MCF 10A (cell line): Measurements from ENCODE around the gene MYRIP. TPM values are rescaled to one million over a fixed set of nuclear protein-coding genes. Genes with fewer than 3 reads are reported as not detected.
"Not testable (repeated sequence)": the region's sequence is repeated elsewhere in the genome, so short reads cannot be mapped to it uniquely, and the experiment has no call there.

Experiments
- BruUV-seq: library from RNA; stranded (reverse); fragments of 400-500 nt; replicated peaks from 2 replicates; lab custom pipeline; 2021; lab: Mats Ljungman, UMichigan
- CTCF ChIA-PET: fragments of 300-600 bp; sonication (Branson Sonifier 250); formaldehyde crosslinking; extraction: SDS; loops from one replicate; lab custom pipeline; 2021; ENCODE audit warnings: antibody characterized with exemption, inconsistent platforms; lab: Yijun Ruan, JAX
- POLR2A ChIA-PET: fragments of 300-600, 350-650 bp; sonication (Branson Sonifier 250); formaldehyde crosslinking; extraction: SDS; loops from one replicate; lab custom pipeline; 2020; ENCODE audit warnings: antibody characterized with exemption, inconsistent platforms; lab: Yijun Ruan, JAX
- DNase-seq: peaks from one replicate; pipeline ENCODE4 v3.0.0-alpha.2; 2018; ENCODE audit not compliant: unreplicated experiment
- H3K27ac Mint-ChIP-seq: one replicate; pipeline ENCODE4 v1.8.0; 2022; ENCODE audit warnings: mild to moderate bottlenecking, low read depth, mixed read lengths; ENCODE audit not compliant: unreplicated experiment
- H3K27me3 Mint-ChIP-seq: one replicate; pipeline ENCODE4 v1.8.0; 2022; ENCODE audit warnings: mixed read lengths; ENCODE audit not compliant: insufficient read depth, unreplicated experiment
- H3K36me3 Mint-ChIP-seq: one replicate; pipeline ENCODE4 v1.8.0; 2022; ENCODE audit warnings: mild to moderate bottlenecking, moderate library complexity, mixed read lengths; ENCODE audit not compliant: insufficient read depth, unreplicated experiment
- H3K4me1 Mint-ChIP-seq: one replicate; pipeline ENCODE4 v1.8.0; 2022; ENCODE audit warnings: mixed read lengths; ENCODE audit not compliant: insufficient read depth, unreplicated experiment
- H3K4me3 Mint-ChIP-seq: one replicate; pipeline ENCODE4 v1.8.0; 2022; ENCODE audit warnings: mild to moderate bottlenecking, moderate library complexity, mixed read lengths; ENCODE audit not compliant: unreplicated experiment
- H3K9me3 Mint-ChIP-seq: one replicate; pipeline ENCODE4 v1.8.0; 2022; ENCODE audit warnings: mixed read lengths; ENCODE audit not compliant: unreplicated experiment
- intact Hi-C: fragments of 100-400 bp; cut with micrococcal nuclease; formaldehyde crosslinking; loops from 2 replicates; pipeline ENCODE4 v1.14.1; 2022
- total RNA-seq: library from RNA; stranded (reverse); gene quantifications from 2 replicates; pipeline ENCODE4 v1.2.3, GENCODE V29; 2022
- TF ChIP-seq, protein P1 (sequence below): fragments of 200-600 bp; IDR thresholded peaks from one replicate; pipeline ENCODE4 v1.8.0; 2022; ENCODE audit warnings: antibody characterized with exemption, mild to moderate bottlenecking; ENCODE audit not compliant: unreplicated experiment

The MYRIP gene
- total RNA-seq, 1 experiment from 2014 or later: 0.19 TPM

DNA sequence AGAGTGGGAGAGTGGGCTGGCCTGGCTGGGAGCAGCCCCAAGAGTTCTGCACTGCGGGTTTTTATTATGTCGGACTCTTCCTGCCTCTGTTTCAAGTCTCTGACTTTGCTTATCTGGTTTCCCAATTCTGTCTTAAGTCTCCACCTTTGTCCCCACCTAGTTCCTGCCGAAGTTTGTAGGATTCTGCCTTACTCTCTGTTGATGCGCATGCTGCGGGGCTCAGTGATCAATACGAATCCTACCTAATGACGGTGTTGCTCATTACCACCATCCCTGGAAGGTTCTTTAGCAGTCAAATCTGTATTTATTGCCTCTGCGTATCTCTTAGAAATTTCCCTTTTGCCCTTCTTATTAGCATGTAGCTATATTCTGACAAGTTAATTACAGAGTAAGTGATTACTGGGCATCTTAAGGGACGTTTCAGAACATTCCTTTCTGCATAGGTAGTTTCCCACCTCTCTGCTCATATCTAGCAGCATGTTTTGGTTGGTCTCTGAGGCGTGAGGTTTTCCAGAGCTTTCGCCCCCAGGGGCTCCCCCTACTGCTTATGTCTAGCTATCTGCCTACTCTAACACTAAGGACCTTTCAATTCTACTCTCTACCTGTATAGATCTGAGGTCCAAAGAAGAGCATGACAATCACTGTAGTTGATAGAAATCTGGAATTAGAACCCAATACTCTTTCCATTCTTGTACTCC is 264.1 kb downstream of the MYRIP start:
- no TSS peak for BruUV-seq
- intact Hi-C loops: no loop called here
- no peaks in the 10 kb centered on the region for H3K36me3 Mint-ChIP-seq
- TF ChIP-seq, protein P1, sequence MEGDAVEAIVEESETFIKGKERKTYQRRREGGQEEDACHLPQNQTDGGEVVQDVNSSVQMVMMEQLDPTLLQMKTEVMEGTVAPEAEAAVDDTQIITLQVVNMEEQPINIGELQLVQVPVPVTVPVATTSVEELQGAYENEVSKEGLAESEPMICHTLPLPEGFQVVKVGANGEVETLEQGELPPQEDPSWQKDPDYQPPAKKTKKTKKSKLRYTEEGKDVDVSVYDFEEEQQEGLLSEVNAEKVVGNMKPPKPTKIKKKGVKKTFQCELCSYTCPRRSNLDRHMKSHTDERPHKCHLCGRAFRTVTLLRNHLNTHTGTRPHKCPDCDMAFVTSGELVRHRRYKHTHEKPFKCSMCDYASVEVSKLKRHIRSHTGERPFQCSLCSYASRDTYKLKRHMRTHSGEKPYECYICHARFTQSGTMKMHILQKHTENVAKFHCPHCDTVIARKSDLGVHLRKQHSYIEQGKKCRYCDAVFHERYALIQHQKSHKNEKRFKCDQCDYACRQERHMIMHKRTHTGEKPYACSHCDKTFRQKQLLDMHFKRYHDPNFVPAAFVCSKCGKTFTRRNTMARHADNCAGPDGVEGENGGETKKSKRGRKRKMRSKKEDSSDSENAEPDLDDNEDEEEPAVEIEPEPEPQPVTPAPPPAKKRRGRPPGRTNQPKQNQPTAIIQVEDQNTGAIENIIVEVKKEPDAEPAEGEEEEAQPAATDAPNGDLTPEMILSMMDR: no peak
- DNase-seq: no peak
- no peak overlapping the region for H3K27ac Mint-ChIP-seq
- ChIA-PET POLR2A (interaction anchor here (0.7 kb wide), 1 partner anchor 11 kb away, joined by 3 read pairs; no protein-coding TSS in a partner anchor), CTCF (no interaction called here)
- no peaks in the 10 kb centered on the region for H3K9me3 Mint-ChIP-seq
- peaks cover 12% of the 10 kb centered on the region for H3K4me1 Mint-ChIP-seq
- H3K27me3 Mint-ChIP-seq: no peaks in the 10 kb centered on the region
- no peak overlapping the region for H3K4me3 Mint-ChIP-seq

DNA sequence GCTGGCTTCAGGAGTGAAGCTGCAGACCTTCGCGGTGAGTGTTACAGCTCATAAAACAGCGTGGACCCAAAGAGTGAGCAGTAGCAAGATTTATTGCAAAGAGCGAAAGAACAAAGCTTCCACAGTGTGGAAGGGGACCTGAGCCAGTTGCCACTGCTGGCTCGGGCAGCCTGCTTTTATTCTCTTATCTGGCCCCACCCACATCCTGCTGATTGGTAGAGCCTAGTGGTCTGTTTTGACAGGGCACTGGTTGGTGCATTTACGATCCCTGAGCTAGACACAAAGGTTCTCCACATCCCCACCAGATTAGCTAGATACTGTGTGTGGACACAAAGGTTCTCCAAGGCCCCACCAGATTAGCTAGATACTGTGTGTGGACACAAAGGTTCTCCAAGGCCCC is 267.7 kb downstream of the MYRIP start:
- intact Hi-C loops, H3K27ac Mint-ChIP-seq, DNase-seq, BruUV-seq, H3K4me3 Mint-ChIP-seq, H3K4me1 Mint-ChIP-seq, H3K9me3 Mint-ChIP-seq, H3K36me3 Mint-ChIP-seq, H3K27me3 Mint-ChIP-seq: not testable (repeated sequence)
- ChIA-PET POLR2A (interaction anchor here (0.7 to 0.8 kb wide), 2 partner anchors 17 to 31 kb away, joined by 3 to 4 read pairs; no protein-coding TSS in a partner anchor), CTCF (interaction anchor here (0.9 to 1.1 kb wide), 2 partner anchors 11 to 37 kb away, joined by 3 to 4 read pairs; no protein-coding TSS in a partner anchor)

DNA sequence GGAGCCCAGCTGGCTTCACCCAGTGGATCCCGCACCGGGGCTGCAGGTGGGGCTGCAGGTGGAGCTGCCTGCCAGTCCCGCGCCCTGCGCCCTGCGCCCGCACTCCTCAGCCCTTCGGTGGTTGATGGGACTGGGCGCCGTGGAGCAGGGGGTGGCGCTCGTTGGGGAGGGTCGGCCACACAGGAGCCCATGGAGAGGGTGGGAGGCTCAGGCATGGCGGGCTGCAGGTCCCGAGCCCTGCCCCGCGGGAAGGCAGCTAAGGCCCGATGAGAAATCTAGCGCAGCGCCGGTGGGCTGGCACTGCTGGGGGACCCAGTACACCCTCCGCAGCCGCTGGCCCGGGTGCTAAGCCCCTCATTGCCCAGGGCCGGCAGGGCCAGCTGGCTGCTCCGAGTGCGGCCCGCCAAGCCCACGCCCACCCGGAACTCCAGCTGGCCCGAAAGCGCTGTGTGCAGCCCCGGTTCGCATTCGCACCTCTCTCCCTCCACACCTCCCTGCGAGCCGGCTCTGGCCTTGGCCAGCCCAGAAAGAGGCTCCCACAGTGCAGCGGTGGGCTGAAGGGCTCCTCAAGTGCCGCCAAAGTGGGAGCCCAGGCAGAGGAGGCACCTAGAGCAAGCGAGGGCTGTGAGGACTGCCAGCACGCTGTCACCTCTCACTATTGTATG is 268.6 kb downstream of the MYRIP start:
- BruUV-seq, intact Hi-C loops, CTCF ChIA-PET, H3K27ac Mint-ChIP-seq, DNase-seq, H3K9me3 Mint-ChIP-seq, H3K4me3 Mint-ChIP-seq, H3K4me1 Mint-ChIP-seq, H3K36me3 Mint-ChIP-seq, H3K27me3 Mint-ChIP-seq: not testable (repeated sequence)
- POLR2A ChIA-PET: interaction anchor here (0.8 to 1.3 kb wide), 2 partner anchors 11 to 30 kb away, joined by 3 read pairs; no protein-coding TSS in a partner anchor

DNA sequence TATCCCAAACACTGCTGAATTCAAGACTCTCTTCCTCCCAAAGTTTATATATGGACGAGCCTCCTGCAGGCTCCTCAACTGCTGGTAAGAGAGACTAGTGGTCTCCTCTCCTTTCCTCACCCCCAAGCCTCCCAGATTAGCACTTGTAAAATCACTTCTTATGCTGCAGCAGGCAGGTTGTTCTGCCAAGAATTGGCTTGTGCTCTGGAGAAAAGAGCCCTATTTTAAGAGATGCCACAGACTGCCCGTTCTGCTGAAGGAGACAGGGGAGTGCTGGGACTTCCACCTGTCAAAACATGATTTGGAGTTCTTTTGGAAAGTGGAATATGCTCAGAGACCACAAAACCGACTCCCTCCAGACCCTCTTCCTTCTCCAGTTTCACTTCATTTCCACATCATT is 269.2 kb downstream of the MYRIP start:
- intact Hi-C loops: no loop called here
- CTCF ChIA-PET: interaction anchor here (0.6 kb wide), 1 partner anchor 426 kb away, joined by 3 read pairs; no protein-coding TSS in a partner anchor
- no TSS peak for BruUV-seq
- no peak for DNase-seq
- Mint-ChIP-seq H3K4me3 (no peak overlapping the region), H3K4me1 (no peaks in the 10 kb centered on the region), H3K9me3 (peaks cover 8% of the 10 kb centered on the region), H3K27me3 (no peaks in the 10 kb centered on the region), H3K27ac (no peak overlapping the region), H3K36me3 (no peaks in the 10 kb centered on the region)
- TF ChIP-seq, protein P1: no peak
- POLR2A ChIA-PET: interaction anchor here (0.7 to 1.3 kb wide), 2 partner anchors 10 to 549 kb away, joined by 3 read pairs; no protein-coding TSS in a partner anchor
